ENCODE measurements around the gene PAX5.

PAX5 gene

DNA sequence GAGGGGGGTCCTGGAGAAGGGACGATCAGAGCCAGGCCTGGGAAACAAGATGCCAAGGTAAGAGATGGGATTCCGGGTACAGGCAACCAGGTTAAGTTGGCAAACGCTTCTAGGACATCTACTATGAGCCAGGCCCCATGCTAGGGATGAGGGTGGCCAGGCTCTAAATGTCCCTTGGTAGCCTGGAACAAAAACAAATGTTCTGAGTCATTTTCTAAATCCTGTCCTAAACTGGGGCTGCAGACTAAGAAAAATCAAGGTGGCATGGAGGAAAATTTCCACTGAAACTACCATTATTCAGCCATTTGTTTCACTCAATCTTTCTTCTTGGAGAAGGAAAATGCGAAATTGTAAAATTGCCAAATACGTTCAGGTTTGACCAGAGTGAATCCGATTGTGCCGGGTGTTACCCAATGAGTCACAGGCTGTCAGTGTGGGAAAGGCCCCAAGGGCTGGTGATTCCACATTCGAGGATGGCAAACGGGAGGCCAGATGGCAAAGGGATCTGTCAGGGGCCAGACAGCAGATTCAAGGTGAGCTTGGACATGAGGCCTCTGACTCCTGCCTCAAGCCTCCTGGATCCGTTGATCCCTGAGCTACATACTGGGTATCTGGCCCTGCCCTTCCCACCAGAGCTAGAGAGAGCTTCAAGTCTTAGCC, 57.6 kb downstream of the PAX5 start:
- H3K79me2 ChIP-seq (ENCODE audit: insufficient read depth, low read depth): no peaks in the 10 kb centered on the region

DNA sequence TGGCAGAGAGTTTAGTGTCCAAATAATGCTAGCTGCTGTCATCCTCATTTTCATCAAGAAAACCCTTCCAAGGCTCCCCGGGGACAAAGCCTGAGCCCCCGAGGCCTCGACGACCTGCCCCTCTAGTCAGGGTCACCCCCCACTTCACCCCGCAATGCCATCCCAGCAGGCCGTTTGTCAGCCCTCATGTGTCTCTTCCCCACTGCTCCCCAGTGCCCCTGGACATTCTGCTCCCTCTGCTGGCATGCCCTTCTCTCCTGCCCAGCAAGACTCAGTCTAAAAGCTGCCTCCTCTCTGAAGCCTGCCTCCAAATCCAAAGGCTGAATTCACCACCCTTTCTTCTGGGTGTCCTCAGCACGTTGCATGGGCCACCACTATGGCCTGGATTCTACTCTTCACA, 59.3 kb downstream of the PAX5 start:
- Histone ChIP-seq H3K27me3 (ENCODE audit: insufficient read depth, low read depth) (no peaks in the 10 kb centered on the region), H3K27ac (no peak overlapping the region), H3K79me2 (ENCODE audit: insufficient read depth, low read depth) (no peaks in the 10 kb centered on the region)

More for the DNA sequence above, 57.6 kb downstream of the PAX5 start:
- Histone ChIP-seq H2AFZ (ENCODE audit: low read depth) (no peak overlapping the region), H3K27ac (no peak overlapping the region), H3K36me3 (ENCODE audit: insufficient read depth) (no peaks in the 10 kb centered on the region), H3K9ac (no peak overlapping the region), H4K20me1 (ENCODE audit: insufficient read depth) (no peaks in the 10 kb centered on the region), H3K4me2 (no peak overlapping the region), H3K27me3 (ENCODE audit: insufficient read depth, low read depth) (no peaks in the 10 kb centered on the region), H3K4me1 (ENCODE audit: low read depth, poor library complexity, severe bottlenecking) (no peaks in the 10 kb centered on the region), H3K4me3 (IDR thresholded peaks at IDR 0.05; ENCODE audit: insufficient read depth, low read depth, low read length) (no peak overlapping the region)
- TF ChIP-seq, protein P1, sequence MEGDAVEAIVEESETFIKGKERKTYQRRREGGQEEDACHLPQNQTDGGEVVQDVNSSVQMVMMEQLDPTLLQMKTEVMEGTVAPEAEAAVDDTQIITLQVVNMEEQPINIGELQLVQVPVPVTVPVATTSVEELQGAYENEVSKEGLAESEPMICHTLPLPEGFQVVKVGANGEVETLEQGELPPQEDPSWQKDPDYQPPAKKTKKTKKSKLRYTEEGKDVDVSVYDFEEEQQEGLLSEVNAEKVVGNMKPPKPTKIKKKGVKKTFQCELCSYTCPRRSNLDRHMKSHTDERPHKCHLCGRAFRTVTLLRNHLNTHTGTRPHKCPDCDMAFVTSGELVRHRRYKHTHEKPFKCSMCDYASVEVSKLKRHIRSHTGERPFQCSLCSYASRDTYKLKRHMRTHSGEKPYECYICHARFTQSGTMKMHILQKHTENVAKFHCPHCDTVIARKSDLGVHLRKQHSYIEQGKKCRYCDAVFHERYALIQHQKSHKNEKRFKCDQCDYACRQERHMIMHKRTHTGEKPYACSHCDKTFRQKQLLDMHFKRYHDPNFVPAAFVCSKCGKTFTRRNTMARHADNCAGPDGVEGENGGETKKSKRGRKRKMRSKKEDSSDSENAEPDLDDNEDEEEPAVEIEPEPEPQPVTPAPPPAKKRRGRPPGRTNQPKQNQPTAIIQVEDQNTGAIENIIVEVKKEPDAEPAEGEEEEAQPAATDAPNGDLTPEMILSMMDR (conservative IDR thresholded peaks at IDR 0.05; ENCODE audit: low read depth, low read length): no peak

DNA sequence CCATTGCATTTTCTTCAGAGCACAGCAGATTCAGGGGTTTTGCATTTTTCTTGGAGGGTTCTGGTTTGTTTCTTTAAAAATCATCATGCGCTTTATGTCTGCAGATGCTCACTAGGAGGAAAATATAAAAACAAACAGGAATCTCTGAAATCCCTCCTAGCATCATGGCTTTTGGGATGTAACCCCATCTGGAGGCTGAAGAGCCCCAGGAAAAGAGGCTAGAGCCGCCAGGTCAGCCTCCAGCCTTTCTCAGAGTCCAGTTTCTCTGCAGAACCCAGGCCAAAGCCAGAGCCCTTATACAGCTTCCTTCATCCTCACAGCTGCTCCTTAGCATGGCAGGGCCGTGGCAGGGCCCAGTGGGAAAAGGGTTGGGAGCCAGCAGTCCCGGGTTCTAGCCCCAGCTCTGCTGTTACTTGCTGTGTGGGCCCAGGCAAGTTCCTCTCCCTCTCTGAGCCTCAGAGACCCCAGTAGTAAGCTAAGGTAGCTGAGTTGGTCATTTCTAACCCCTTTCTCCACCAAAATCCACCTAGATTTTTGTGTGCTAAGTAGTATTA, 62.1 kb downstream of the PAX5 start:
- no peak overlapping the region for H3K4me2 ChIP-seq
- H3K4me3 ChIP-seq (IDR thresholded peaks at IDR 0.05; ENCODE audit: insufficient read depth, low read depth, low read length): no peak overlapping the region
- H4K20me1 ChIP-seq (ENCODE audit: insufficient read depth): no peaks in the 10 kb centered on the region
- TF ChIP-seq, protein P1 (conservative IDR thresholded peaks at IDR 0.05; ENCODE audit: low read depth, low read length): no peak
- no peak overlapping the region for H3K27ac ChIP-seq
- no peaks in the 10 kb centered on the region for H3K36me3 ChIP-seq (ENCODE audit: insufficient read depth)
- H3K9ac ChIP-seq: no peak overlapping the region
- H2AFZ ChIP-seq (ENCODE audit: low read depth): no peak overlapping the region
- no peaks in the 10 kb centered on the region for H3K4me1 ChIP-seq (ENCODE audit: low read depth, poor library complexity, severe bottlenecking)
- H3K27me3 ChIP-seq (ENCODE audit: insufficient read depth, low read depth): no peaks in the 10 kb centered on the region
- H3K79me2 ChIP-seq (ENCODE audit: insufficient read depth, low read depth): no peaks in the 10 kb centered on the region

More for the DNA sequence above, 59.3 kb downstream of the PAX5 start:
- Histone ChIP-seq H3K4me2 (no peak overlapping the region), H2AFZ (ENCODE audit: low read depth) (no peak overlapping the region), H3K9ac (no peak overlapping the region), H4K20me1 (ENCODE audit: insufficient read depth) (no peaks in the 10 kb centered on the region), H3K4me3 (IDR thresholded peaks at IDR 0.05; ENCODE audit: insufficient read depth, low read depth, low read length) (no peak overlapping the region), H3K36me3 (ENCODE audit: insufficient read depth) (no peaks in the 10 kb centered on the region), H3K4me1 (ENCODE audit: low read depth, poor library complexity, severe bottlenecking) (no peaks in the 10 kb centered on the region)
- TF ChIP-seq, protein P1 (conservative IDR thresholded peaks at IDR 0.05; ENCODE audit: low read depth, low read length): no peak

DNA sequence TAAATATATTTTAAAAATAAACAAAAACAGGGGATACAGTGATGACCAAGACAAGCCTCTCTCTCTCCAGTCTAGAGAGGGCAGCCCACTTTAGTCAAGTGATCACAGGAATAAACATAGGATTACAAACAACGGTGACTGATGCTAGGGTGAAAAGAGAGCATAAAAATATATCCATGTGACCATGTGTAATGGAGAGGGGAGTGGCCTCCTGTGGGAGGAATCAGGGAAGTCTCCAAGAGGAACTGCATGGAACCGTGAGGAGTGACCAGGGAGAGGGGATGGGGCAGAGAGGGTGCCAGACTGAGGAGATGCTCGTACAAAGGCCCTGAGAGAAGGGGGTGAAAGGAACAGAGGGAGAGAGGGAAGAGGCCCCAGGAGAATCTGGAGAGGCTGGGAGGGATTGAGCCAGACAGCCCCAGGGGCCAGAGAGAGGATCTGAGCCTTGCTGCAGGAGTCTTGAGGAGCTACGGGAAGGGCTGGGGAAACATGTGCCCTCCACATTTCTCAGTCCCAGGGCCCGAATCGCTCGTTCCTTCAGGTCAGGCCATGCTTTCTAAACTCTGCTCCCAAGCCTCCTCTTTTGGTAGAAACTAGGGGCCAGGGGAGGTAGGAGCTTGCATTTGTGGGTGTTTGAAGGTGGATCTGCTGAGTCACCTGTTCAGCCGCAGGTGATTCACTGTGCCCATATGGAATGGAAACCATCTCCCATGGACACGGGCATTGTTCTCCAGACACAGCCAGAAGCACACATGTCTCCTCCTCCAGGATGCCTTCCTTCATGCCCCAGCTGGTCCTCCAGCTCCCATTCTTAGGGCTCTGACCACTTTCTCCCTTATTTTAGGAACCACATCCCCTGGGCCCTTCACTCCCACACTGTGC, 63.8 kb downstream of the PAX5 start:
- Histone ChIP-seq H3K4me1 (ENCODE audit: low read depth, poor library complexity, severe bottlenecking) (no peaks in the 10 kb centered on the region), H3K27me3 (ENCODE audit: insufficient read depth, low read depth) (no peaks in the 10 kb centered on the region), H3K79me2 (ENCODE audit: insufficient read depth, low read depth) (no peaks in the 10 kb centered on the region), H3K4me2 (no peak overlapping the region), H3K4me3 (IDR thresholded peaks at IDR 0.05; ENCODE audit: insufficient read depth, low read depth, low read length) (no peak overlapping the region), H4K20me1 (ENCODE audit: insufficient read depth) (no peaks in the 10 kb centered on the region), H3K36me3 (ENCODE audit: insufficient read depth) (no peaks in the 10 kb centered on the region), H2AFZ (ENCODE audit: low read depth) (no peak overlapping the region), H3K27ac (no peak overlapping the region), H3K9ac (no peak overlapping the region)
- TF ChIP-seq, protein P1 (conservative IDR thresholded peaks at IDR 0.05; ENCODE audit: low read depth, low read length): no peak

All from KMS-11 (cell line).